Measurements from ENCODE around the gene GPBAR1.

The GPBAR1 gene

DNA sequence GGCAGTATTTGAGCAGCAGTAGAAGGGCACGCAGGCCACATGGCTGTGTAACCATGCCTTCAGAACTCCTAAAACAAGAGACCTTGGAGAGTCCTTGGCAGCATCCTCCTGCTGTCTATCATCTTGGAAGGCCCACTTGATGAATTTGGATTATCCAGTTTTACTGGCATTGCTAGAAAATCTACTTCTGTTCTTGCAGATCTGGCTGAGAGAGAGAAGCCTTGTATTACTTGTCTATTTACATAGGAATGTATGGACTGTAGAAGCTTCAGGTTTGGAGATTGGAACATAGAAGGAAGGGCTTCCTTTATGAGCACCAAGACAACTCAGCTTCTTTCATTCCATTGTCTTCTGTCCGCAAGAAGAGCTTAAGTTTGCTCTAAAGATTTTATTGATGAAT is 16.1 kb upstream of the GPBAR1 start:
- no peak for DNase-seq

DNA sequence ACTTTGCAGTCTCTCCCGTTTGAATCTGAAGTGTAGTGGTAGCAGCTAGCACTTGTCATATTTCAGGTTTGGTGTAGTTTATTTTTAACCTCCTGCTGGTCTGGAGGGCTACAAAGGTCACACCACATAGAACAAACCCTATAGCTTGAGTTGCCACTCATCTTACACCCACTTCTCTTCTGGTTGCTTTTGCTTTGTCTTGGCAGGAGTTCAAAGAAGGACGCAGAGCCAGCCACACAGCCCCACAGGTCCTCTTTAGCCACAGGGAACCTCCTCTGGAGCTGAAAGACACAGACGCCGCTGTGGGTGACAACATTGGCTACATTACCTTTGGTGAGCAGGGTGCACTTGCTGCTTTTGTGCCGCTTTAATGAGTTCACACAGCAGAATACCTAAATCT is 15.6 kb upstream of the GPBAR1 start:
- no peak for DNase-seq

DNA sequence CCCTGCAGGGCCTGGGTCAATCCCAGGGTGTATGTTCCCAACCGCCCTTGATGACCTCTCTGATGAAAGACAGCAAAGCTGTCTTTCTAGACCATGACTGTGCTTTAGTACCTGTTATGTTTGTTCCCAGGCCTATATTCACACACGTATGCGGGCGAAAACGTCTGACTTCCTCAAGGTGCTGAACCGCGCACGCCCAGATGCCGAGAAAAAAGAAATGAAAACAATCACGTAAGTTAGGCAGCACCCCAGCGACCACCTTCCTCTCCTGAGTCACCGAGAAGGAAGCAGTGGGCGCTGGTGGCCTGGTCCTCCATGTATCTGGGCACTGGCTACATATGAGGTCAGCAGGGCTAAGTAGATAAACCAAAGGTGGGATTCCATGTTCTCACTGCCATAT is 11.1 kb upstream of the GPBAR1 start:
- DNase-seq = no peak

DNA sequence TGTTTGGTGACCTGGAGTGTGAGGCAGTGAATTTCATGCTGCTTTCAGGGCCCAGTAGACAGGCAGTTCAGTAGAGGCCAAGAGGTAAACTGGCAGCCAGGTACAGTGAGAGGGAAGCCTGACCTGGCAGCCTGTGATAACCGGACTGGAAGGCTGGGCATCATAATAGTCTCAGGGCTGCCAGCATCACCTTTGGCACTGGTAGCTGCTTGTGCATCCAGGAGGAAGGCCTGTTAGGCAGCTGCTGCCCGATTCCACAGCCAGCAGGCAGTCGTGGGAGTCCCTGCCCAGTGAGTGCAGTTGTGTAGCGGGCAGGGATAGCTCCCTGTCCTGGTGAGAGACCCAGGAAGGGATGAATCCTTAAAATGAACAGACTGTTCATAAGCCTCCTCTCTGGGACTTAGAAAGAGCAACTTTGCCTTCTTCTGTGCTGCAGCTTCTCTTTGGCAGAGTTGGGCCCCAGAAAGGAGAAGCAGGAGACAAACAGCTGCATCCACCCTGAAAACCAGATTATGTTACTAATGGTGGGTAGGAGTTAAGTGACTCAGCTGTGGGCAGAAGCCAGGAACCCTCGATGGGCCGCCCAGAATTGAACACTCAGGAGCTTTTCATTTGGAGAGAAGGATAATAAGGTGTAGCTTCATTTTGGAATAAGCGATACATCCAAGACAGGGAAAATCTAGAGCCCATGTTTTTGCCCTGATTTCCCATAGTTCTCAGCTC is 8.1 kb upstream of the GPBAR1 start:
- DNase-seq = no peak

DNA sequence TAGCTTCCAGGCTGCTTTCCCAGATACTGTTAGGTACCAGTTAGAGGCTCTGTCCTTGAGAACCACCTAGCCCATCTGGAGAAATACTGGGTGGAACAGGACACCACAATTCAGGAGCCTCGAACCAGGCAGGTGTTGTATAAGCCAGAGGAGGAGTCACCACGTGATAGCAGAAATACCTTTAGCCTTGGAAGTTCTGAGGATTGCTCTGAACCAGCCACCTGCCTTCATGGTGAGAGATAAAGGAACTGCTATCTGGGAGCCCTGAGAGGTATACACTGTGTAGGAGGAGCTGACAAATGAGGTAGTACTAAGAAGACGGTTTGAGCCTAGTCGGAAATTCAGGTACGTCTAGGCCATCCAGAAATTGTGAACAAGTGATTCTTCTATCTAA is 7.6 kb upstream of the GPBAR1 start:
- DNase-seq = no peak

DNA sequence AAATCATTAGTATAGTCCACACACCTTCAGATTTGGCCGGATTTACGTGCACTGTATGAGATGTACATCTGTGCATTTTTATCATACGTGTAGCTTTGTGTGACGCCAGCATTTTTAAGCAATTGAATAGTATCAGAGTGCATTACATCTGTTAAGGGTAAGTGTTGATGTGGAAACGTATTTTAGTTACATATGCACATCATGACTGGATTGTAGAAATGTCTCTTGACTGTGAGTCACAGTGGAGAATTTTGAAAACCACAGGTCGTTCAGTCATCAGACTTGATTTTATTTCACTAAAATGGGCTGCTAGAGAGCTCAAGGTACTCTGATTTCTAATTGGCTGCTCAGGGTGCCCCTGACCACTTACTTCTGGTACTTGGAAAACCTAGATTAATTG is 5.4 kb upstream of the GPBAR1 start:
- no peak for DNase-seq

- no peak for DNase-seq
These were observed 4.0 kb upstream of the GPBAR1 start for GRCh38 chr2:218256612-218257350.

GRCh38 chr2:218257390-218257981 is 3.3 kb upstream of the GPBAR1 start:
- DNase-seq = no peak

DNA sequence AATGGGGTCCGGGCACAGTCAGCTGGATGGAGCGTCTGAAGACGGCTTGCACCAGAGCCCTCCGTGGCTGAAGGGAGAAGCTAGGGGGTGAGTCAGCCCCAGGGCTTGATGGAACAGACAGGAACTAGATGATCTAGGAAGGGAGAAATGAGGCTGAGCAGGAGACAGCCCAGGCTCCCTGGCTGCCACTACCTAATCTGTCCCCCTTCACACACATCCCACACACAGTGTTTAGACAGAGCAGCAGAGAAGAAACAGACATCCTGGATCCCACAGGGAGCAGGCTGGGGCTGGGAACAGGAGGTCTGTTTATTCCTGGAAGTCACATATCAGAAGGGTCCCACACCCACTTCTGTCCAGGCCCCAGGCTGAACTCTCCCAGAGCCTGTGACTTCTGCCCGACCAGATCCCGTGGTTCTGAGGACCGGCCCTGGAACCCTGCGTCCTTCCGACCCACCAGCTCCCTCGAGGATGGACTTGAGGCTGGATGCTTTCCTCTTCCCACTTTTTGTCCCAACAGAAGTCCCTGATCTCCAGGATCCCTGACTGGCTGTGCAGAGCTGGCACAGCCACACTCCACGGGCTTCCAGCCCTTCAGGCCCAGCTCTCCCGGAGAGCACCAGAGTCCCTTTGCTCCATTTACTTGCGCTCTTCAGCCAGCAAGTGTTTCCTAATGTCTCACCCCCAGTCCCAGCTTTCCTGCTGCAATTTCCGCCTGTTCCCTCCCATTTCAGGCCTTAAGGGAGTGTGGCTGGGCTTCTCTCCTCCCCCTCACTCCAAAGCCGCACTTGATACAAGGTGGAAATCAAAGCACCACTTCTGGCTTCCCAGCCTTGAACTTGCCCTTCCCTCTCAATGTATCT is 1.5 kb upstream of the GPBAR1 start:
- no peak for DNase-seq

DNA sequence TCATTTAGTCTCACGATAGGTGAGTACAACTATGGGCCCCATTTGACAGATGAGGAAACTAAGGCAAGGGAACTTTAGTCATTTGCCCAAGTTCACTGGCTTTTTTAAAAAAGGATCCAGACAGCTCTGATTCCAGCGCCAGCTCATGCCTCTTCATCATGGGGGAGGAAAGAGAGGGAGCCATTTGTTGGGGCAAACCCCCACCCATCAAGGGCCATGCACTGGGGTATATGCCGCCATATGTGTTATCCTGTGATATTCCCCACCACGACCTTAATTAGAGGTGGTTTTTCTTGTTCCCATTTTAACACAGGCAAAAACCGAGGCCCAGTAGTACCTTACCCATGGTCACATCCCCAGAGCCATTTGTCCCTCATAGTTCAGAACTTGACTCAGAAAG is 649 bp upstream of the GPBAR1 start:
- no peak for DNase-seq

GRCh38 chr2:218261423-218262236 is 815 bp downstream of the GPBAR1 start:
- DNase-seq = no peak

GRCh38 chr2:218262237-218262600 is 1.4 kb downstream of the GPBAR1 start:
- no peak for DNase-seq

- no peak for DNase-seq
These were observed 2.1 kb downstream of the GPBAR1 start for GRCh38 chr2:218262631-218263586.

- no peak for DNase-seq
These were observed 3.2 kb downstream of the GPBAR1 start for GRCh38 chr2:218263817-218264641.

- DNase-seq = no peak
These were observed 4.2 kb downstream of the GPBAR1 start for GRCh38 chr2:218264773-218265561.

GRCh38 chr2:218265626-218266025 is 4.8 kb downstream of the GPBAR1 start:
- no peak for DNase-seq

- no peak for DNase-seq
These were observed 5.6 kb downstream of the GPBAR1 start for GRCh38 chr2:218266316-218266979.

DNA sequence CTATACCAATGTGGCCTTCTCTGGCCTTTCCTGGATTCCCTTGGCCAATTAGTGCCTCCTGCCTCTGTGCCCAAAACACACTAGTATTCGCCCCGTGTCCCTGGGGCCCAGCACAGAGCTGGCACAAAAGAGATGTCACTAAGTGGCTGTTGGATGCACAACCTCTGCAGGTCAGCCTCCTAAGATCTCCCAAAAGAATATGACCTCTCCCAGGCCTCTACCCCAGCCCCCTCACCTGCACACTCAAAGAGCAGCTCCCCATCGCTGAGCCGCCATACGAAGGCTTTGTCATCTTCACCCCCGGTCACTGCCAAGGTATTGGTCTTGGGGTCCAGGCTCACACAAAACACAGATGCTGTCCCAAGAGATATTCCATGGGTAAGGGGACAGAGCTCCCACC is 6.4 kb downstream of the GPBAR1 start:
- no peak for DNase-seq
